Upper lobe of left lung (tissue), 4 donors: ENCODE results near the gene TRAPPC8.

Experiments used
- CTCF ChIP-seq, 6 experiments: fragments of 450-650 bp in 4 of 6; fragments of 200-600 bp in 2 of 6; sonication (generic) in 2 of 6; IDR thresholded peaks; one replicate each; pipeline ENCODE4 v1.5.1; 2016 to 2019; ENCODE audit warnings: antibody characterized with exemption in 6 of 6
- EP300 ChIP-seq, 4 donors: sonication (generic); formaldehyde crosslinking; IDR thresholded peaks; one replicate each; pipeline ENCODE4 v1.5.1; 2017; ENCODE audit warnings: antibody characterized with exemption in 4 of 4, control low read depth in 2 of 4
- POLR2A ChIP-seq, 4 donors: fragments of 450-650 bp; IDR thresholded peaks; one replicate each; pipeline ENCODE4 v1.5.1; 2016 to 2017; ENCODE audit warnings: antibody characterized with exemption in 4 of 4, mild to moderate bottlenecking in 2 of 4
- POLR2AphosphoS5 ChIP-seq, 2 donors: sonication (generic); formaldehyde crosslinking; IDR thresholded peaks; one replicate each; pipeline ENCODE4 v1.5.1; 2017; ENCODE audit warnings: antibody characterized with exemption in 2 of 2

- TF ChIP-seq CTCF (IDR thresholded peaks at IDR 0.05) (no peak), POLR2AphosphoS5 (IDR thresholded peaks at IDR 0.05) (no peak), POLR2A (IDR thresholded peaks at IDR 0.05) (no peak), EP300 (IDR thresholded peaks at IDR 0.05) (no peak)
Observed at GRCh38 chr18:31878358-31878757, 64.6 kb downstream of the TRAPPC8 start.
